H1 (cell line): Measurements from ENCODE around the gene ZNF317. TPM values are rescaled to one million over a fixed set of nuclear protein-coding genes. Genes with fewer than 3 reads are reported as not detected.

ENCODE experiments used
- EP300 ChIP-seq, 2 experiments: IDR thresholded peaks; 1 replicate in 1 of 2; 2 replicates in 1 of 2; pipeline ENCODE4 v1.6.1; 2011 to 2012; ENCODE audit warnings: low read depth in 2 of 2, low read length in 2 of 2, mild to moderate bottlenecking in 2 of 2, borderline replicate concordance in 1 of 2, inconsistent platforms in 1 of 2, moderate library complexity in 1 of 2
- HDAC2 ChIP-seq, 2 experiments: fragments of 300-600 bp in 1 of 2; sonication (generic) in 1 of 2; IDR thresholded peaks; 2 replicates each; pipeline ENCODE4 v1.6.1; 2011 to 2012; ENCODE audit warnings: low read depth in 2 of 2, low read length in 2 of 2, mild to moderate bottlenecking in 2 of 2, moderate library complexity in 2 of 2, borderline replicate concordance in 1 of 2, inconsistent platforms in 1 of 2
- RBBP5 ChIP-seq: IDR thresholded peaks from 2 replicates; pipeline ENCODE4 v1.7.1; 2012; ENCODE audit warnings: low read depth, mild to moderate bottlenecking, inconsistent platforms, low read length, moderate library complexity, borderline replicate concordance
- SP1 ChIP-seq: IDR thresholded peaks from 2 replicates; pipeline ENCODE4 v1.6.1; 2011; ENCODE audit warnings: low read depth, low read length
- polyA plus RNA-seq, 7 experiments: library from polyadenylated mRNA; depleted of rRNA in 3 of 7; stranded (reverse) in 5 of 7; unstranded in 2 of 7; fragments of >200 nt in 5 of 7; fragments of 200-250 nt in 2 of 7; gene quantifications; 1 replicate in 5 of 7; 2 replicates in 1 of 7; 4 replicates in 1 of 7; pipeline versions ENCODE4 v1.2.1 to v1.2.3, GENCODE V29; 2011 to 2013; ENCODE audit warnings: missing spikeins in 2 of 7, mixed read lengths in 2 of 7
- total RNA-seq: library from RNA; stranded (reverse); fragmentation: NEBNext Ultra II Directional; extraction: Animal tissue kit (Norgen Biotek cat#: 25700); gene quantifications from 2 replicates; pipeline ENCODE4 v1.2.1, GENCODE V29; 2021

Gene ZNF317
- total and polyA plus RNA-seq, 2 of the 8 experiments (the other 6 are each of a cell fraction or from before 2014, with no cell fraction given) = 22.6 to 41.5 TPM

DNA sequence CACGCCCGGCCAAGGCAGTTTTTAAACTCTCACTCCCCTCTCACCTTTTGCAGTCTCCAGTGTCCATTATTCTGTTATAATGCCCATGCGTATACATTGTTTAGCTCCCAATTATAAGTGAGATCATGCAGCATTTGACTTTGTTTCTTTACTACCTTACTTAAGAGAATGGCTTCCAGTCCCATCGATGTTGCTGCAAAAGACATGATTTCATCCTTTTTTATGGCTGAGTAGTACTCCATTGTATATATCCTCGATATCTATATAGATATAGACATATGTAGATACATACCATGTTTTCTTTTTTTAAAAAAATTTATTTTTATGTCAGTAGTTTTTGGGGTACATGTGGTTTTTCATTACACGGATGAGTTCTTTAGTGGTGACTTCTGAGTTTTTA is 47.0 kb downstream of the ZNF317 start (continued):
- TF ChIP-seq RBBP5 (no peak), SP1 (no peak), EP300 (IDR thresholded peaks at IDR 0.05; ENCODE audit: borderline replicate concordance in 1 of 2, low read depth in 2 of 2, low read length in 2 of 2) (no peak), HDAC2 (IDR thresholded peaks at IDR 0.05; ENCODE audit: borderline replicate concordance in 1 of 2, low read depth in 2 of 2, low read length in 2 of 2) (no peak)
- TF ChIP-seq, all 59 proteins: peak for 0
